Measurements from ENCODE around the gene UNC93B1. TPM values are rescaled to one million over a fixed set of nuclear protein-coding genes. Genes with fewer than 3 reads are reported as not detected.

UNC93B1 gene
- total RNA-seq, 6 donors from 2014 or later, result 99.3 to 186 (median 124) TPM

DNA sequence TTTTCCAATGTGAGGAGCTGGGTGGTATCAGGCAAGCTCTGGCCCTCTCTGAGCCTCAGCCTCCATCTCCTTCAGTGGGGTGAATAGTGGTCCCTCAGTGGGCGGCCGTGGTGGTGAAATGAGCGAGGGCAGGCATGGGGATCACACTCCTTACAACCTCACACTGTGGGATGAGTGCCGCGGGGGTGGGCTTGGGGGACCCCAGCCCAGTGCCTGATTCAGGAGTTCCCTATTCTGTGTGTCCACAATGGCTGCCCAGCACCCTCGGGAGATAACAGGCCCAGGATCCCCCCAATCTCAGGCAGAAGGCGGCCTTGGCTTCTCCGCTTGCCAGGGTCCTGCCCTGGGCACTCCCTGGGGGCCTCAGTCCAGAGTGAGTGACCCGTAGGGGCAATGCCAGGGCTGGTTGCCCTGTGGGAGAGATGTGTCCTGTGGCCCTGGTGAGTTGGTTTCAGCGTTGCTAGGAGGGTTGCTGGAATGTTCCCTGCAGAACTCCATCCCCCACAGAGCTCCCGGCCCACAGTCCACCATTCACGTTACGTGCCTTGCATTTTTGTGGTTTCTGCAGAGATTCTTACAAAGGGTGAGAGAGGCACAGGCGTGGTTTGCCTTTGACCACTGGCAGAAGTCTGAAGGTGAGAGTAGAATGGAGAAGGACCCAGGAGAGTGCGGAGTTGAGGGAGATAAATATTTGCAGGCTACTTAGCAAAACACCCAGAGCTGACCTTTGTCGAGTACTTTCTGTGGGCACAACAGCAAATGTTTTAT lies 9.1 kb upstream of the UNC93B1 start:
- ATAC-seq (ENCODE audit: low FRiP score in 2 of 2) (peak; percentile 4 to 74), DNase-seq (peak in 1 of 2 donors; percentile 91)
- TF ChIP-seq POLR2A (IDR thresholded peaks at IDR 0.05), result peak in 2 of 4 donors; percentile 54 to 68
- TF ChIP-seq EP300 (IDR thresholded peaks at IDR 0.05), result peak in 2 of 4 donors; percentile 70
- TF ChIP-seq POLR2AphosphoS5 (IDR thresholded peaks at IDR 0.05), result peak; percentile 41 to 64
- TF ChIP-seq, protein P1, sequence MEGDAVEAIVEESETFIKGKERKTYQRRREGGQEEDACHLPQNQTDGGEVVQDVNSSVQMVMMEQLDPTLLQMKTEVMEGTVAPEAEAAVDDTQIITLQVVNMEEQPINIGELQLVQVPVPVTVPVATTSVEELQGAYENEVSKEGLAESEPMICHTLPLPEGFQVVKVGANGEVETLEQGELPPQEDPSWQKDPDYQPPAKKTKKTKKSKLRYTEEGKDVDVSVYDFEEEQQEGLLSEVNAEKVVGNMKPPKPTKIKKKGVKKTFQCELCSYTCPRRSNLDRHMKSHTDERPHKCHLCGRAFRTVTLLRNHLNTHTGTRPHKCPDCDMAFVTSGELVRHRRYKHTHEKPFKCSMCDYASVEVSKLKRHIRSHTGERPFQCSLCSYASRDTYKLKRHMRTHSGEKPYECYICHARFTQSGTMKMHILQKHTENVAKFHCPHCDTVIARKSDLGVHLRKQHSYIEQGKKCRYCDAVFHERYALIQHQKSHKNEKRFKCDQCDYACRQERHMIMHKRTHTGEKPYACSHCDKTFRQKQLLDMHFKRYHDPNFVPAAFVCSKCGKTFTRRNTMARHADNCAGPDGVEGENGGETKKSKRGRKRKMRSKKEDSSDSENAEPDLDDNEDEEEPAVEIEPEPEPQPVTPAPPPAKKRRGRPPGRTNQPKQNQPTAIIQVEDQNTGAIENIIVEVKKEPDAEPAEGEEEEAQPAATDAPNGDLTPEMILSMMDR (IDR thresholded peaks at IDR 0.05), result no peak
- WGBS, 2 donors, result 67 to 73% methylated on average over 13 to 16 of the region's 16 CpGs
- H3K36me3 ChIP-seq, result peaks cover 0 to 4% (median 0%) of the 10 kb centered on the region in 4 donors
- no peaks in the 10 kb centered on the region for H3K9me3 ChIP-seq
- H3K27me3 ChIP-seq, result no peaks in the 10 kb centered on the region
- H3K27ac ChIP-seq, result peak overlapping the region; percentile 89 to 99 (median 93)
- peaks cover 37 to 94% (median 84%) of the 10 kb centered on the region in 4 donors for H3K4me1 ChIP-seq
- no peak overlapping the region for H3K4me3 ChIP-seq

DNA sequence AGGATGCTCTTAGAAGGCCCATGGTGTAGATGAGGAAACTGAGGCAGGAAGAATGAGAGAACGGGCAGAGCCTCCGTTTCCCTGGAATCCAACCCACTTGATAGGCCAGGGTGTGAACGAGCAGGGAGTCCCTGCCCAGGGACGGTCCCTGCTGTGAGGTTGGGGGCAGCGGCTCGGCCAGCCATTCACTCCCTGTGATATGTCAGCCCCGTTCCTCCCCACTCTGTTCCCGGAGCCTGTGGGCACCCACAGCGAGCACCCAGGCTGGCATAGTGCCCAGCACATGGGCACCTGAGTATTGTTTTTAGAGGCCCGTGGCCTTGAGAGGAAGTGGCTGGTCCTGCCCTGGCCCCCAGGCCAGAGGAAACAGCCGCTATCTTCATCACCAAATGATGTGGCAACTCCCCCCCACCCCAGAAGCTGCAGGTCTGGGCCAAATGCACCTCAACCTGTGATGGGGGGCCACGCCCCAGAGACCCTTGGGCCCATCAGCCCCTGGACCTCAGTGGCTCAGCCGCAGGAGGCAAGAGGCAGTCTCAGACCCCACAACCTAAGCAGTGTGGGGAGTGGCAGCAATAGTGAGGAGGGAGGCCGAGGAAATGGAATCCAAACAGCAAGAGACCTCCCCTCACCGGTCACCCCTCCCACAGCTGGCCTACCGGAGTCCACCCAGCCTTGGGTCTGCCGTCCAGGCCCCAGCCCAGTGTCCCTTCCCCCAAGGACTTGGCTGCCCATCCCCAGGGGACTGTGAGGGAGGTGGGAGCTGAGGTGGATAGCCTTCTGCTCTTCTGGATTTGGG lies 8.3 kb upstream of the UNC93B1 start:
- WGBS, 2 donors, result 62 to 75% methylated on average over 4 to 17 of the region's 17 CpGs
- TF ChIP-seq POLR2AphosphoS5 (IDR thresholded peaks at IDR 0.05) (peak in 1 of 2 donors; percentile 8), EP300 (IDR thresholded peaks at IDR 0.05) (no peak)
- TF ChIP-seq, protein P1 (IDR thresholded peaks at IDR 0.05), result no peak

DNA sequence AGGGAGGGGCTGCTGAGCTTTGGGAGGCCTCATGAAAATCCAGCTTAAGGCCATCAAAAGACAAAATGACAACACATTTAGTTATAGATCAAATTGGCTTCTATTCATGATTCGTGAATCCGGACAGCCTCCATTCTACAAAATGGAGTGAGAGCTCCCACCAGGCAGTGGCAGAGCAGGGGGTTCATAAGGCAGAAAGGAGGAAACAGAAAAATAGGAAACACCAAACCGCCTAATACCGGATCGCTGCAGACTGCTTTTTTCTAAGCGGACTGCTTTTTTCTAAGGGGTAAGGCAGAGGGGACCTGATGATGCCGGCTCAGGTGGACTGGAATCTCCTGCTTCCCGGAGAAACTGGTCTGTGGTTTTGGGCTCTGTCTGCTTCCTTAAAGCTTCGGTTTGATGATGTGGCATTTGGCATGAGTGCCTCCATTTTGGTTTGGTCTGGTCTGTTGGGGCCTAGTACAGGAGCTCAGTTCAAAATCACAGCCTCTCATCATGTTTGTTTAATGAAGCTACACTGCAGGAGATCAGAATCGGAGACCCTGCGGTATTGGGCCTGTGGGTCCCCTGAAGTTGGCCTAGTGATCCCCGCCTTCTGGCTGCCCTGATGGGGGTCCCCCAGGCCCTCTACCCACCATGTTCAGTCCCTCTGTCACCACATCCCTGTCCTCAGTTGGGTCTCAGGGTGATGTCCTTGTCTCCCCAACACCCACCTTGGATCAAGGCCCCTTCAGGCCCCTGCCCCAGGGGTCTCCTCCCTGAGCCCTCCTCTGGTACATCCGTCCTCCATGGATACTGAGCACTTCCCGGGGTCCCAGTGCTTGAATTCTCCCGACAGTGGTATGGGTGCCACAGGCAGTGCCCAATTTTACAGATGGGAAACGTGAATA lies 7.4 kb upstream of the UNC93B1 start:
- TF ChIP-seq POLR2A (IDR thresholded peaks at IDR 0.05), result no peak
- TF ChIP-seq, protein P1 (IDR thresholded peaks at IDR 0.05), result no peak
- no peak for TF ChIP-seq POLR2AphosphoS5 (IDR thresholded peaks at IDR 0.05)
- no peak for TF ChIP-seq EP300 (IDR thresholded peaks at IDR 0.05)
- 67% methylated on average over 16 of the region's 16 CpGs for WGBS, 2 donors
- H3K36me3 ChIP-seq, result peaks cover 0 to 4% (median 0%) of the 10 kb centered on the region in 4 donors
- peak overlapping the region; percentile 89 to 99 (median 93) for H3K27ac ChIP-seq
- ATAC-seq (ENCODE audit: low FRiP score in 2 of 2) (no peak), DNase-seq (no peak)
- peaks cover 37 to 85% (median 74%) of the 10 kb centered on the region in 4 donors for H3K4me1 ChIP-seq
- no peaks in the 10 kb centered on the region for H3K27me3 ChIP-seq
- H3K9me3 ChIP-seq, result no peaks in the 10 kb centered on the region
- H3K4me3 ChIP-seq, result peak overlapping the region in 3 of 4 donors; percentile 46 to 54 (median 53)

More for the DNA sequence above, 8.3 kb upstream of the UNC93B1 start:
- peak overlapping the region; percentile 89 to 99 (median 93) for H3K27ac ChIP-seq
- H3K4me3 ChIP-seq, result peak overlapping the region in 2 of 4 donors; percentile 0 to 54
- H3K27me3 ChIP-seq, result no peaks in the 10 kb centered on the region
- H3K36me3 ChIP-seq, result peaks cover 0 to 4% (median 0%) of the 10 kb centered on the region in 4 donors
- no peak for ATAC-seq (ENCODE audit: low FRiP score in 2 of 2)
- peak in 1 of 2 donors; percentile 61 for DNase-seq
- no peaks in the 10 kb centered on the region for H3K9me3 ChIP-seq
- peaks cover 37 to 94% (median 83%) of the 10 kb centered on the region in 4 donors for H3K4me1 ChIP-seq

Measured in upper lobe of left lung (tissue), 6 donors.